Activated gamma-delta T cell (primary cell): ENCODE measurements around the gene ARL3.
"Not testable (repeated sequence)": the region's sequence is repeated elsewhere in the genome, so short reads cannot be mapped to it uniquely, and the experiment has no call there.

ENCODE experiments used
- DNase-seq: peaks from one replicate; lab custom pipeline; 2025; lab: John Stamatoyannopoulos, UW

The ARL3 gene

DNA sequence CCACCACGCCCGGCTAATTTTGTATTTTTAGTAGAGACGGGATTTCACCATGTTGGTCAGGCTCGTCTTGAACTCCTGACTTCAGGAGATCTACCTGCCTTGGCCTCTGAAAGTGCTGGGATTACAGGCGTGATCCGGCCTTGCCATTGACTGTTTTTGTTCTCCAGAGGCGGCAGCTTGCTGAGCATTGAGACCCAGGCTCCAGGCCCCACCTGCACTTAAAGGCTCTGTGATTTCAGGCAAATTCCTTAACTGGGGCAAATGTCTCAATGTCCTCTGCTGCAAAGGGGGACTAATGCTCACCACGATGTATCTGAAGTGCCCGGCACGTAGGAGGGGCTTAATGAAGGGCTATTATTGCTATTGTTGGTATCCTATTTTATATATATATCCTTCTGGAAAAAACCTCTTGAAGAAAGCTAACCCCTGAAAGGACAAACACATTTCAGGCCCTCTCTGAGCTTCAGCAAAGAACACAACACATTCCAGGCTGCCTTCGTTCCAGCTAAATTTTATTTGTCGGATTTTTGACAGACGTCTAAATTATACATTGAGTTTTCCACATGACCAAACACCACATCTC lies 40.9 kb downstream of the ARL3 start:
- no peak for DNase-seq

DNA sequence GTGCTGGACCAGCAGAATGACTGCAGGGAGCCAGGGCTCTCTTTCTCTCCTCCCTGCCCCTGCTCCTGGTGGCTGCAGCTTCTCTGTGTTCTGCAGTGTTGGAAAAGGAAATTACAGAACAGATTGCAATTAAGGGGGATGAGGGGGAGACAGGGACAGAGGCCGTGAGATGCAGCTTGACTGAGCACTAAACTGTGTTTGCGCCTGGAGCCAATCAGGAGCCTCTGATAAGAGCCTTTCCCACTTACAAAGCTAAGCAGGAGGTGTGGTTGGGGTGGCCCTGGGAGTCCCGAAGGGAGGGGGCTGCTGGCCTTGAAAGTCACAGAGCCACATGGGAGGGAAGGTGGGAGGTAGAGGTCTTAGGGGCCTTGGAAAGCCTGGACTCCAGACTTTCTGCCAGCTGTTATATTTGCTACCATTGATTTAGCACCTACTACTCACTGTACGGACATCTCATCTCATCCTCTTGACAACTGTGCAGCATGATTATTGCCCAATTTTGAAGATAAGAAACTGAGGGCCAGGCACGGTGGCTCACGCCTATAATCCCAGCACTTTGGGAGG lies 43.2 kb downstream of the ARL3 start:
- no peak for DNase-seq

DNA sequence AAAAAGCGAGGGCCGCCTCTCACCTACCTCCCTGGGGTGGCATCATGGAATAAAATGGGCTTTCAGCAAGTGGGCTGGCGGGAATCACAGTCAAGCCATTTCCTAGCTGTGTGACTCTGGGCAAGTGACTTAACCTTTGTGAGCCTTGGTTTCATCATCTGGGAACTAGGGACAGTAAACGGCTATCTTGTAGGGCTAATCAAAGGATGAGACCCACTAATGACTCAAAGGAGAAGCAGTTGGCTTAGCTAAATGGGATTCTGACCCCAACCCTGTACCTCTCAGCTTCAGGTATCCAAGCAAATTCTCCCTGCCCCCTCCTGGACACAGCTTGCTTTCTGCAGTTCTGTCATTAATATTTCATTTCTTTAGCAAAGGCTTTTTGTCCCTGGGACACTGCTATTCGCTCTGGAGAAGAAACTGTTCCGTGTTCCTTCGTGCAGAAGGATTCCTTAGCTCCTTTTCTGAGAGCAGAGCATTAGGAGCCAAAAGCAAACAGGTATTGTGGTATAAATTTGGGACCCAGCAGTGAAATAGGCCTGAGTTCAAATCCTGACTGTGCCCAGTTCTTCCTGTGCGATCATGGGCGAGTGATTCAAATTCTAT lies 44.0 kb downstream of the ARL3 start:
- no peak for DNase-seq

DNA sequence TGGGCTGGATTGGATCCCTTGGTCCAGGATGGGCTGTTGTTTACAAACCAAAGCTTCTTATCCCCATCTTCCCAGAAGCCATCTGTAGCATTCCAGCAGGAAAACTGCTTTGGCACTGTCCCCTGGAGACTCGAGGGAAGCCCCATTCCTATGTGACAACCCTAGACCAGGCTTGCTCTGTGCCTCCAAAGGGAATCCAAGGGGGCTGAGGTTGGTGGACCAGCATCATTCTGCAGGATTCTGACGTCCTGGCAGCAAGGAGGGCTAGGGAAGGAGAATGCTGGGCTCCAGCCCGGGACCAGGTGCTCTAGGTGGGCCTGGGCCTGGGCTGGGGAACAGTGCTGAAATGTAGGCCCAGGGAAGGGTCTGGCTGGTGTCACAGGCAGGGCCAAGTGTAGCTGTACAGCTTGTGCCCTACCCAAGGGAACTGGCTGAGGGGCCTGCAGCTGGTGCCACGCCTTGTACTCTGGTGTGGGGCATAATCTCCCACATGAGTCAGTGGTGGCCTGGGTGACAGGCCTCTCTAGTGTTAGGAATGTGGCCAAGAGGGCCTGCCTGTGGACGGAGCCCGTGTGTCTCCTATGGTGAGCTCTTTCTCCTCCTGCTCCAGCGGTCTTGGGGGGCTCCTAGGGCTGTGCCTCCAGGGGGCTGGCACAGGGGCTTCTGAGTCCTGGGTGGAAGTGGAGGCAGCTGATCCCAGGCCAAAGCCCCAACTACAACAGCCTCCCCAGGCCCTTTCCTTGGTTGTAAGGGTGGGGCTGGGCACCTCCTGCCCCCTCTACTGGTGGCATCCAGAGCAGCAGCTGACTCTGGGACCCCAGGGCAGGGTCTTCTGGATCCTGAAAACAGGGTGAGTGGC lies 44.8 kb downstream of the ARL3 start:
- no peak for DNase-seq

DNA sequence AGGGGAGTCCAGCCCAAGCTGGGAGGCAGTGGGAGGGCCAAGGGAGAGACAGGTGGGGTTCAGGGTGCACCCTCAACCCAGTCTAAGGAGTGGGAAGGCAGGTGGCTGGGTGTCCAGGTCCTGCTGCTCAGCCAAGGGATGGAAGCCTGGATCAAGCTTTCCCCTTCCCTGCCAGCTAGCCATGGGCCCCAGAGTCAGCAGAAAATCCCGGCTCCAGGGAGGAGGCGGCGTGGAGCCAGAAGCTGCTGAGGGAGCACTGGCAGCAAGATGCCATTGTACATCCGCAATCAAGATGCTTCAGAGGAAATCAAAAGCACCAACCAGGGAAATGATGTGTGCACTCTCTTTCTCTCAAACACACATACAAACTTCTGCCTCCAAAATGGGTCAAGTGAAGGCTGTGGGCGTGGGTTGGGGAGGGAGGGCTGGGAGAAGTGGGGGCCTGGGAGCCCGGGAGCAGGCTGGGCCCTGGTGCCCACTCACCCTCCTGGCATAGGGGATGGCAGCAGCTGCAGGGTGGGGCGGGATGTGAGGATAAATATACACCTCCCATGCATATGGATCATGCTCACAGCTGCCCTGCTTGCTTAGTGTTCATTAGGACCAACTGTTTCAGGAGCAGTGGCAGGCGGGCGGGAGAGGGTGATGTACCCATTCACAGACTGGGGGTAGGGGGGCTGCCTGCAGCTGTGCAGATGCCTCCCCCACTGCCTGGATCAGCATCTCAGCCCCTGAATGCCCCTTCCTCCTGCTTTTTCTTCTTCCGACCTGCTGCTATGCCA lies 45.7 kb downstream of the ARL3 start:
- DNase-seq: no peak

DNA sequence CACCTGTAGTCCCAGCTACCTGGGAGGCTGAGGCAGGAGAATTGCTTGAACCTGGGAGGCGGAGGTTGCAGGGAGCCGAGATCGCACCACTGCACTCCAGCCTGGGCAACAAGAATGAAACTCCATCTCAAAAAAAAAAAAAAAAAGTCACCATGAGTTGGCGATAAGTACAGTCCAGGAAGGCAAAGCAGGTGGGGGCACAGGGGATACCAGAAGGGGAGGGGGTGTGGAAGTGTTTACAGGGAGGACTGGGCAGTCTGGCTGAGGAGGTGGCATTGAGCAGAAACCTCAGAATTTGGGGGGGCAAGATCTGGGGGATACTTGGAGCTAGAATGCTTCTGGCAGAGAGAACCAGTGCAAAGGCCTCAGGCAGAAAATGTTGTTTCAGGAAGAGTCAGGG lies 46.8 kb downstream of the ARL3 start:
- not testable (repeated sequence) for DNase-seq

DNA sequence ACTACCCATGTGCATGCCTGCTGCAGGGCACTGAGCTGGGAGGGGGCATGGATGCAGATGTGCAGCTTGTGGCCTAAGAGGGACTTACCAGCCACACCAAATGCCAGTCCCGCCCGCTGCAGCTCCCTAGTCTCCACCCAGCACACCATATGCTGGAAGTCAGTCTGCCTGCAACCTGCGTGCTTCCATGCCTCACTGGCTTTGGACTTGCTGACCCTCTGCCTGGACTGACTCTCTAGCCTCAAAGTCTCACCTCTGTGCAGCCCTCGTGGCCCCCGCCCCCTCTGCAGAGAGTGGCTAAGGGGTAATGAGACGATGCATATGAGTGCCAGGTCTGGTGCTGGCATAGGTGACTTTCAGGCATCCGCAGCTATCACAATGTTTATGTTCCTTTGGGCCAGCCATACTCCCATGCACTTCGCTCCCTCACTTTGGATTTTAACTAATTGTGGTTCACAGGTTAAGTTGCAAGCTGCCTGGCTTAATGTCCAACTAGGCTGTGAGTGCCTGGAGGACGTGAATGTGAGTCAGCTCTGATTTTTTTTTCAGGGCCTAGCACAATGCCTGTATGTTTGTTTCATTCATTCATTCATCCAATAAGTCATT lies 48.2 kb downstream of the ARL3 start:
- DNase-seq: no peak

DNA sequence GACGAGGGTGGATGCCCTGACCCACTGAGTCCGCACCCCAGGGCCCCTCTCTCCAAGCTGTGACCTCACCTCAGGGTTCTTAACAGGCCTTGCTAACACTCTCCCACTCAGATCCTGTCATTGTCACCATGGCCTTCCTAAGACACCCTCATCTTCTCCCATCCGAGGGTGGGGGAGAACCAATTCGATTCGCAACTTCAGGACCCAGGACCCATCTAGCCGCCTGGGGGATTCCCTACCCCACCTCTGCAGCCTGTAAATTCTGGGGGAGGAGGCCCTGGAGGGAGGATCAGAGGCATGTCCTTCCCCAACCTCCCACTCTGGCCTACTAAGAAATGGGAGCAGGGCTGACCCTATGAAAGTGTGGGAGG lies 52.6 kb downstream of the ARL3 start:
- no peak for DNase-seq

DNA sequence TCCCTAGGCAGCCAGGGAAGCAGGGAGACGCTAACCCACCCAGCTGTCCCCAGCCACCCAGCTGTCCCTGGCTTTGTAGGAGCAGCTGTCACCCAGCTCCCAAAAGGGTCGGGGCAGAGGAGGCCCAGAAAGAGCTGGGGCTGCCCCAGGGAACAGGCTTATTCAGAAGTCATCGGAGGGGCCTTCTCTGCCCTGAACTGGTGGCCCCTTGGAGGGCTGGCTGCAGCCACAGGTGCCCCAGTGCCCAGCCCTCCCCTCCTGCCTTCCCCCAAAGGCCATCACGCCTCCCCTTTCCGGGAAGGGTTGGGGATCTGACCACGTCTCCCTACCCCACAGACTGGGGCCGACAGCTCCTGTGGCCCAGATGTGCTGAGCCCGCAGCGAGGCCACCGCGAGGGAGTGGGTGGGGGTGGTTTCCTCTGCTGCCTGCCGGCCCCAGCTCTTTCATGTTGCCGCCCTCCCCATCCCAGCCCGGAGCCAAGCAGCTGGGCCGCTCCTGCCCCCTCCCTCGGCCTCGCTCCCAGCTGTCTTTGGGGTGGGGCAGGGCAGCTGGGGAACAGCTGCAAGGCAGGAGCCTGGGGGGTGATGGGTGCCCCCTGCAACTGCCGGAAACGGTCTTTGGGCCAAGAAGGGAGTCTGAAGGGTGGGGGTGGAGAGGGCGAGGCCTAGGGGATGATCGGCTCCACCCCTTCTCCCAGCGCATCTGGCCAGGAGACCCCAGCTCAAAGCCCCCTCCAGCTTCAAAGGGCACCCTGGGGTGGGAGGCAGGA lies 53.1 kb downstream of the ARL3 start:
- DNase-seq: peak; percentile 40

DNA sequence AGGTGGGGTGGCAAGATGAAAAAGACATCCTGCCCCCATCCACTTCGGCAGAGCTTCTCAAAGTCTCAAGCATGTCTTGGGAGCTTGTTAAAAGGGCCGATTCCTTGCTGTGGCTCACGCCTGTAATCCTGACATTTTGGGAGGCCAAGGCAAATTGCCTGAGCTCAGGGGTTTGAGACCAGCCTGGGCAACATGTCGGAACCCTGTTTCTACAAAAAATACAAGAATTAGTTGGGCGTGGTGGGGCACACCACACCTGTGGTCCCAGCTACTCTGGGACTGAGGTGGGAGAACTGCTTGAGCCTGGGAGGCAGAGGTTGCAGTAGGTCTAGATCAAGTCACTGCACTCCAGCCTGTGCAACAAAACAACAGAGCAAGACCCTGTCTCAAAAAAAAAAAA lies 55.4 kb downstream of the ARL3 start:
- DNase-seq: no peak

DNA sequence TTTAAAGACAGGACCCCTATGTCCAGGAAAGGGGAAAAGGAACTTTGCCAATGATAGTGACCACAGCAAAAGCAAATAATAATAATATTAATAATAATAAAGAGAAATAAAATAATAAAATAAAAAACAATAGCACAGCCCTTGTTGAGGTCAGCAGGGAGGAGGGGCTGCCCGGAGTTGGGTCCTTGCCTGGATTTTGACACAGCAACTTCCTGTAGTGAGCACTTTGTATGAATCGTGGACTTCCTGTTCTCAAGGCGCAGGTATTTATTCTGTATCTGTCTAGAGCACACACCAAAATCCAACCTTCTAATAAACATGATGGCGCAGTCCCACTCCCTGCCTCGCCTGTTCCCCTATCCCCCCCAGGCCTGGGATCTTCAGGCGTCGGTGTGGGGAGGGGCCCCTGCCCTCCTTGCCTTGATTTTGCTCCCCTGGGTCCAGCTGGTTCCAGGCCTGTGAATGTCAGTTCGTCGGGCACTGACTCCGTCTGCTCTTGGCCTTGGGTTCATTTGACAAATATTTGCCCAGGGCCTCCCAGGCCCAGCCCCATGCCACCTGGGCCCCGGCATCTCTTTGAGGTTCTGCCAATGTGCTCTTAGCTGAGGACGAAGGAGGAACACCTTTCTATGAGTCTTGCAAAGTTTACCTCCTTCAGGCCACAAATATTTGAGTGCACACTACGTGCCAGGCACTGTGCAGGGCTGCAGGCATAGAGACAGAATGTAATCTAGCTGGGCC lies 56.0 kb downstream of the ARL3 start:
- no peak for DNase-seq

DNA sequence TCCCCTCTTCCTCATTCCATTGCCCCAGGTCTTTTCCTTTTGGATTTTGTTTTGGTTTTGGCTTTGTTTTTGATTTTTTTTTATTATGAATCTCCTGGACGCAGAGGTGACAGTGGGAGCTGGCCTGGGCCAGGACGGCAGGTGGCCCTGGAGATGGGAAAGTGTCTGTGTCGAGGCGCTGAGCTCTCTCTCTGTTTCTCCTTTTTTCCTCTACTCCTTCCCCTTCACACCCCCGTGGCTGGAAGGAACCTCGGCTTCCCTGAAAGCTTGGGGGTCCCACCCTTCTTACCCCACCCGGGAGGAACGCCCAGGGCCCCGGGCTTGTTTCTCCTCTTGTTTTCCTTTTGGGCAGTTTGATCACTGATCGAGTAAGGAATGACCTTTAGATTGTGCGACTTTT lies 56.7 kb downstream of the ARL3 start:
- DNase-seq: no peak

DNA sequence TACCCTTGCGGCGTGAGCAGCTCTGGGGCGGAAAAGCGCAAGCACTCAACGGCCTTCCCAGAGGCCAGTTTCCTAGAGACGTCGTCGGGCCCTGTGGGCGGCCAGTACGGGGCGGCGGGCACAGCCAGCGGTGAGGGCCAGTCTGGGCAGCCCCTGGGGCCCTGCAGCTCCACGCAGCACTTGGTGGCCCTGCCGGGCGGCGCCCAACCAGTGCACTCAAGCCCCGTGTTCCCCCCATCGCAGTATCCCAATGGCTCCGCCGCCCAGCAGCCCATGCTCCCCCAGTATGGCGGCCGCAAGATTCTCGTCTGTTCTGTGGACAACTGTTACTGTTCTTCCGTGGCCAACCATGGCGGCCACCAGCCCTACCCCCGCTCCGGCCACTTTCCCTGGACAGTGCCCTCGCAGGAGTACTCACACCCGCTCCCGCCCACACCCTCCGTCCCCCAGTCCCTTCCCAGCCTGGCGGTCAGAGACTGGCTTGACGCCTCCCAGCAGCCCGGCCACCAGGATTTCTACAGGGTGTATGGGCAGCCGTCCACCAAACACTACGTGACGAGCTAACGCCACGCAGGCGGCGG lies 57.3 kb downstream of the ARL3 start:
- DNase-seq: no peak

DNA sequence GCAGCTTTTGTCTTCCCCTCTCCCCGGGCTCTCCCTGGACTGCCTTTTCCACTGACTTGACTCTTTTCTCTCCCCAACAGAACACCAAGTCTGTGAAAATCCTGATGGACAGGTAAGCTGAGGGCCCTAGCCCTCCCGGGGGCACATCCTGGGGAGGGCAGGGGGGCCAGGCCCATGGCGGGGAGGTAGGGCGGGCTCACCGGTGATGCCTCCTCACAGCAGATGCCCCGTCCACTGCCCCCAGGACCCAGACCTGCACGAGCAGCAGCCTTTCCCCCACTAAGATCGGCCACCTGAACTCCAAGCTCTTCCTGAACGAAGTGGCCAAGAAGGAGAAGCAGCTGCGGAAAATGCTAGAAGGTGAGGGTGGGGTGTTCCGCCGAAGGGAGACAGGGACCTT lies 58.2 kb downstream of the ARL3 start:
- no peak for DNase-seq

DNA sequence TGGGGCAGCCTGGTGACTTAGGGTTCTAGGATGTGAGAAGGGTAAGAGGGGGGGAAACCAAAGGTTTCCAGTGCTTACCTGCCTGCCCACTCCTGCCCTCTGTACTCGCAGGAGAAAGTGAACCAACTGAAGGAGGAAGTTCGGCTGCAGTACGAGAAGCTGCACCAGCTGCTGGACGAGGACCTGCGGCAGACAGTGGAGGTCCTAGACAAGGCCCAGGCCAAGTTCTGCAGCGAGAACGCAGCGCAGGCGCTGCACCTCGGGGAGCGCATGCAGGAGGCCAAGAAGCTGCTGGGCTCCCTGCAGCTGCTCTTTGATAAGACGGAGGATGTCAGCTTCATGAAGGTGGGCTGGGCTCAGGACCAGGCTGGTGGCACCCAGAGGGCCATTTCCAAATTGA lies 59.2 kb downstream of the ARL3 start:
- no peak for DNase-seq

DNA sequence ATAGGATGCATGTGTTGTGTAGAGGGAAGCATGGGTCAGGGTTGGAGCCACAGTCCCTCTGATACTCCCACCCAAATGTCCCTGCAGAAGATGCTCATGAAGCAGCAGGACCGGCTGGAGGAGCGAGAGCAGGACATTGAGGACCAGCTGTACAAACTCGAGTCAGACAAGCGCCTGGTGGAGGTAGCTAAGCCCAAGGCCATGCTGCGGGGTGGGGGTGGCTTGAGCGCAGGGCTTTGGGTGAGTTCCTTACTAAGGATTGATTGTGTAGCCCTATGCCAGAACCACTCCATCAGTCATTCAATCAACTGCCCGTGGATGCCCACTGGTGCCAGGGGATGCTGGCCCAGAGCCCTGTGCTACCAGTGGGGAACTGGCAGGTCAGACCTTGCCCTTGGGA lies 59.6 kb downstream of the ARL3 start:
- no peak for DNase-seq

DNA sequence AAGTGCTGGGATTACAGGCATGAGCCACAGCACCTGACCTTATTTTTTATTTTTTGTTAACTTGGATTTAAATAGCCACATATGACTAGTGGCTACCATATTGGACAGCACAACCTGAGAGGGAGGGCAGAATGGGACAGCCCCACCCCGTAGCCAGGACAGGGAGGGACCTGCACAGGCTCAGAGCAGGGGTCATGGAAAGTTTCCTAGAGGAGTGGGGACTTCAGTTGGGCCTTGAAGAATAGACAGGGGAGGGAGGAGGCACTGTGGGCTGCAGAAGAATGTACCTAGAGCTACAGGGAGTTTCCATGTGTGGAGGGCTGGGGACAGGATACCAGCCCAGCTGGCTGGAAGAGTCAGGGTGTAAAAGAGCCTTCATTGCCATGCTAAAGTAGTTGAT lies 61.1 kb downstream of the ARL3 start:
- no peak for DNase-seq

DNA sequence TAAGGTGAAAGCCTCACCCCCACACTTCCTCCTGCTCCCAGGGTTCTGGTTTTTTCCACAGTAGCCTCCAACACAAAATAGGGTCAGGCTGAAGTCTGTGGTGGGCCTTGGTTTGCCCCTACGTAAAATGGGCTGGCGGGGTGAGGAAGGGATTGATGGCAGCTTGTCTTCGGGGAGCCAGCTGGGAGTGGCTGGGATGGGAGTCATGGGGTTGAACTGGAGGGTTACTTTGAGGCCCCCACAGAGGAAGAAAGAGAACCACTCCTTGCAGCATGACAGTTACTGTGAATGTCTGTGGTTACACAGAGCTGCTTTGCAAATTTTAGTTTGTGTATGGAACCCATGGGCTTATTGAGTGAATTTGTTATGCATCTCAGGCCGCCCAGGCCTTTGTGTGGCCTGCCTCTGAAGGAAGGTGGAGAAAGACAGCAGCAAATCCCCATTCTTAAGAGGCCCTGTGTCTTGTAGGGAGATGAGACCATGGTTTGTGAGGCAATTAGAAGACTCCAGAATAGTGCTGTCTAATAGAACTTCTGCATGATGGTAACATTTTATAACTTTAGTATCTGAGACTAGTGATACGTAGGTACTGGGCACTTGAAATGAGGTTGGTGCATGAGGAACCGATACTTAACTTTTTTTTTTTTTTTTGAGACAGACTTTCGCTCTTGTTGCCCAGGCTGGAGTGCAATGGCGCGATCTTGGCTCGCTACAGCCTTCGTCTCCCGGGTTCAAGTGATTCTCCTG lies 61.9 kb downstream of the ARL3 start:
- DNase-seq: no peak

DNA sequence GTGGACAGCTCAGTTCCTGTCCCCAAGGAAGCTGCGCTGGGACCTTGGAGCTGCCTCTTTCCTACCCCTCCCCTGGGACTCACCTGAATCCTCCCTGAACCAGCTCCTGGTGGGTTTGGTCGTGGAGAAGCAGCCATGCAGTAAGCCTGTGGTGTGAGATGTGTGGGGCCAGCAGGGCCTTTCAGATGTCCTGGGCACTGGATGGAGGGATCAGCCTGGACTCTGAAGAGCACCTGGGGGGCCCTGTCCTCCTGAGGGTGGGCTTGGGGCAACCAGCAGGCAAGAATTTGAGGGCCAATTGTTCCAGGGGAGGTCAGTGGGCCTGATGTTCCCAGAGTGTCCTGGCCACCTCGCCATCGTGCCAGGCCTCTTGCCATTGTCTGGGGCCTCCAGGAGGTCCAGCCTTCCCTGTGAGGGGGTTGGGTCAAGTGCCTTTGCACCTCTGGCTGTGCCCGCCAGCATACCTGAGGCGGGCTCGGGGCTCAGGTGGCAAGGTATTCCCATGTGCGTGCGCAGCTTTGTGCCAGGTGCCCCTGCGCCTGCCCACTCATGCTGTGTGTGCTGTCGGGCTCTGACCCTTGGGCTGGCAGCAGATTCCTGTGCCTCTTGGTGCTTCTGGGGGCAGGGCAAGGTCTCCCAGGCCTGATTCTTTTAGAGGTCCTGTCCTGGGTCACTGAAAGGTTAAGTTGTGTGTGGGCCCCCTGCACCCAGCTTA lies 62.6 kb downstream of the ARL3 start:
- DNase-seq: no peak
